ENCODE data around the gene NEXN.

Gene NEXN

GRCh38 chr1:77951328-77951727 lies 62.9 kb downstream of the NEXN start:
- Histone ChIP-seq H3K27ac (ENCODE audit: low read depth, low read length) (no peak overlapping the region), H3K4me1 (ENCODE audit: control insufficient read depth, insufficient read depth, low read length) (peaks cover 2% of the 10 kb centered on the region), H3K36me3 (ENCODE audit: control insufficient read depth, insufficient read depth, low read length) (peaks cover 19% of the 10 kb centered on the region), H3K9ac (ENCODE audit: low read length) (no peak overlapping the region), H3K4me3 (ENCODE audit: low read length) (no peak overlapping the region), H3K27me3 (ENCODE audit: control insufficient read depth, insufficient read depth, low read length) (no peaks in the 10 kb centered on the region)

- no peaks in the 10 kb centered on the region for H3K4me1 ChIP-seq (ENCODE audit: control insufficient read depth, insufficient read depth, low read length)
- H3K36me3 ChIP-seq (ENCODE audit: control insufficient read depth, insufficient read depth, low read length) = peaks cover 18% of the 10 kb centered on the region
These were observed 65.5 kb downstream of the NEXN start for GRCh38 chr1:77953907-77954306.

GRCh38 chr1:77954521-77954920 lies 66.1 kb downstream of the NEXN start:
- no peak overlapping the region for H3K27ac ChIP-seq (ENCODE audit: low read depth, low read length)
- no peaks in the 10 kb centered on the region for H3K27me3 ChIP-seq (ENCODE audit: control insufficient read depth, insufficient read depth, low read length)

More at GRCh38 chr1:77953907-77954306, 65.5 kb downstream of the NEXN start:
- no peak overlapping the region for H3K4me3 ChIP-seq (ENCODE audit: low read length)
- H3K9ac ChIP-seq (ENCODE audit: low read length) = no peak overlapping the region
- no peaks in the 10 kb centered on the region for H3K27me3 ChIP-seq (ENCODE audit: control insufficient read depth, insufficient read depth, low read length)
- H3K27ac ChIP-seq (ENCODE audit: low read depth, low read length) = no peak overlapping the region

GRCh38 chr1:77955709-77956108 lies 67.3 kb downstream of the NEXN start:
- no peak overlapping the region for H3K9ac ChIP-seq (ENCODE audit: low read length)
- H3K36me3 ChIP-seq (ENCODE audit: control insufficient read depth, insufficient read depth, low read length) = peaks cover 31% of the 10 kb centered on the region
- H3K27ac ChIP-seq (ENCODE audit: low read depth, low read length) = no peak overlapping the region
- H3K4me1 ChIP-seq (ENCODE audit: control insufficient read depth, insufficient read depth, low read length) = no peaks in the 10 kb centered on the region
- no peak overlapping the region for H3K4me3 ChIP-seq (ENCODE audit: low read length)
- no peaks in the 10 kb centered on the region for H3K27me3 ChIP-seq (ENCODE audit: control insufficient read depth, insufficient read depth, low read length)

More at GRCh38 chr1:77954521-77954920, 66.1 kb downstream of the NEXN start:
- no peak overlapping the region for H3K4me3 ChIP-seq (ENCODE audit: low read length)
- no peak overlapping the region for H3K9ac ChIP-seq (ENCODE audit: low read length)
- peaks cover 21% of the 10 kb centered on the region for H3K36me3 ChIP-seq (ENCODE audit: control insufficient read depth, insufficient read depth, low read length)
- H3K4me1 ChIP-seq (ENCODE audit: control insufficient read depth, insufficient read depth, low read length) = no peaks in the 10 kb centered on the region

GRCh38 chr1:77956464-77956863 lies 68.0 kb downstream of the NEXN start:
- no peak overlapping the region for H3K4me3 ChIP-seq (ENCODE audit: low read length)
- no peak overlapping the region for H3K27ac ChIP-seq (ENCODE audit: low read depth, low read length)

GRCh38 chr1:77958391-77958790 lies 70.0 kb downstream of the NEXN start:
- H3K4me1 ChIP-seq (ENCODE audit: control insufficient read depth, insufficient read depth, low read length) = no peaks in the 10 kb centered on the region
- no peak overlapping the region for H3K9ac ChIP-seq (ENCODE audit: low read length)
- H3K4me3 ChIP-seq (ENCODE audit: low read length) = no peak overlapping the region
- H3K27ac ChIP-seq (ENCODE audit: low read depth, low read length) = no peak overlapping the region
- H3K36me3 ChIP-seq (ENCODE audit: control insufficient read depth, insufficient read depth, low read length) = peaks cover 34% of the 10 kb centered on the region
- H3K27me3 ChIP-seq (ENCODE audit: control insufficient read depth, insufficient read depth, low read length) = no peaks in the 10 kb centered on the region

More at GRCh38 chr1:77956464-77956863, 68.0 kb downstream of the NEXN start:
- Histone ChIP-seq H3K36me3 (ENCODE audit: control insufficient read depth, insufficient read depth, low read length) (peaks cover 31% of the 10 kb centered on the region), H3K27me3 (ENCODE audit: control insufficient read depth, insufficient read depth, low read length) (no peaks in the 10 kb centered on the region), H3K9ac (ENCODE audit: low read length) (no peak overlapping the region), H3K4me1 (ENCODE audit: control insufficient read depth, insufficient read depth, low read length) (no peaks in the 10 kb centered on the region)

GRCh38 chr1:77958850-77959249 lies 70.4 kb downstream of the NEXN start:
- no peaks in the 10 kb centered on the region for H3K4me1 ChIP-seq (ENCODE audit: control insufficient read depth, insufficient read depth, low read length)
- no peak overlapping the region for H3K9ac ChIP-seq (ENCODE audit: low read length)
- H3K4me3 ChIP-seq (ENCODE audit: low read length) = no peak overlapping the region
- peaks cover 36% of the 10 kb centered on the region for H3K36me3 ChIP-seq (ENCODE audit: control insufficient read depth, insufficient read depth, low read length)
- no peaks in the 10 kb centered on the region for H3K27me3 ChIP-seq (ENCODE audit: control insufficient read depth, insufficient read depth, low read length)
- no peak overlapping the region for H3K27ac ChIP-seq (ENCODE audit: low read depth, low read length)

GRCh38 chr1:77961392-77961791 lies 73.0 kb downstream of the NEXN start:
- H3K9ac ChIP-seq (ENCODE audit: low read length) = no peak overlapping the region
- no peak overlapping the region for H3K27ac ChIP-seq (ENCODE audit: low read depth, low read length)
- no peaks in the 10 kb centered on the region for H3K27me3 ChIP-seq (ENCODE audit: control insufficient read depth, insufficient read depth, low read length)
- no peak overlapping the region for H3K4me3 ChIP-seq (ENCODE audit: low read length)
- no peaks in the 10 kb centered on the region for H3K4me1 ChIP-seq (ENCODE audit: control insufficient read depth, insufficient read depth, low read length)
- peaks cover 39% of the 10 kb centered on the region for H3K36me3 ChIP-seq (ENCODE audit: control insufficient read depth, insufficient read depth, low read length)

- Histone ChIP-seq H3K4me1 (ENCODE audit: control insufficient read depth, insufficient read depth, low read length) (no peaks in the 10 kb centered on the region), H3K36me3 (ENCODE audit: control insufficient read depth, insufficient read depth, low read length) (peaks cover 23% of the 10 kb centered on the region), H3K4me3 (ENCODE audit: low read length) (no peak overlapping the region), H3K27ac (ENCODE audit: low read depth, low read length) (no peak overlapping the region), H3K27me3 (ENCODE audit: control insufficient read depth, insufficient read depth, low read length) (no peaks in the 10 kb centered on the region), H3K9ac (ENCODE audit: low read length) (no peak overlapping the region)
These were observed 77.9 kb downstream of the NEXN start for GRCh38 chr1:77966291-77966690.

- Histone ChIP-seq H3K9ac (ENCODE audit: low read length) (no peak overlapping the region), H3K4me3 (ENCODE audit: low read length) (no peak overlapping the region), H3K36me3 (ENCODE audit: control insufficient read depth, insufficient read depth, low read length) (peaks cover 8% of the 10 kb centered on the region), H3K4me1 (ENCODE audit: control insufficient read depth, insufficient read depth, low read length) (no peaks in the 10 kb centered on the region), H3K27me3 (ENCODE audit: control insufficient read depth, insufficient read depth, low read length) (no peaks in the 10 kb centered on the region), H3K27ac (ENCODE audit: low read depth, low read length) (no peak overlapping the region)
These were observed 81.8 kb downstream of the NEXN start for GRCh38 chr1:77970192-77970591.

- H3K4me1 ChIP-seq (ENCODE audit: control insufficient read depth, insufficient read depth, low read length) = peaks cover 5% of the 10 kb centered on the region
- H3K36me3 ChIP-seq (ENCODE audit: control insufficient read depth, insufficient read depth, low read length) = peaks cover 2% of the 10 kb centered on the region
- H3K9ac ChIP-seq (ENCODE audit: low read length) = no peak overlapping the region
- H3K27ac ChIP-seq (ENCODE audit: low read depth, low read length) = no peak overlapping the region
- no peak overlapping the region for H3K4me3 ChIP-seq (ENCODE audit: low read length)
- no peaks in the 10 kb centered on the region for H3K27me3 ChIP-seq (ENCODE audit: control insufficient read depth, insufficient read depth, low read length)
These were observed 83.7 kb downstream of the NEXN start for GRCh38 chr1:77972080-77972479.

- Histone ChIP-seq H3K27ac (ENCODE audit: low read depth, low read length) (no peak overlapping the region), H3K4me3 (ENCODE audit: low read length) (no peak overlapping the region), H3K9ac (ENCODE audit: low read length) (no peak overlapping the region), H3K27me3 (ENCODE audit: control insufficient read depth, insufficient read depth, low read length) (no peaks in the 10 kb centered on the region), H3K36me3 (ENCODE audit: control insufficient read depth, insufficient read depth, low read length) (no peaks in the 10 kb centered on the region), H3K4me1 (ENCODE audit: control insufficient read depth, insufficient read depth, low read length) (peaks cover 6% of the 10 kb centered on the region)
These were observed 87.0 kb downstream of the NEXN start for GRCh38 chr1:77975386-77975785.

- Histone ChIP-seq H3K4me3 (ENCODE audit: low read length) (no peak overlapping the region), H3K9ac (ENCODE audit: low read length) (no peak overlapping the region), H3K27me3 (ENCODE audit: control insufficient read depth, insufficient read depth, low read length) (no peaks in the 10 kb centered on the region), H3K4me1 (ENCODE audit: control insufficient read depth, insufficient read depth, low read length) (peaks cover 10% of the 10 kb centered on the region), H3K27ac (ENCODE audit: low read depth, low read length) (no peak overlapping the region), H3K36me3 (ENCODE audit: control insufficient read depth, insufficient read depth, low read length) (no peaks in the 10 kb centered on the region)
These were observed 87.5 kb downstream of the NEXN start for GRCh38 chr1:77975907-77976306.

Data from rectal smooth muscle tissue (tissue), 1 donor.